ENCODE data around the gene PILRB. TPM values are rescaled to one million over a fixed set of nuclear protein-coding genes. Genes with fewer than 3 reads are reported as not detected.
"Not testable (repeated sequence)": the region's sequence is repeated elsewhere in the genome, so short reads cannot be mapped to it uniquely, and the experiment has no call there.

The PILRB gene
- total and polyA plus RNA-seq, 2 experiments from 2014 or later = 10.7 to 10.8 TPM

DNA sequence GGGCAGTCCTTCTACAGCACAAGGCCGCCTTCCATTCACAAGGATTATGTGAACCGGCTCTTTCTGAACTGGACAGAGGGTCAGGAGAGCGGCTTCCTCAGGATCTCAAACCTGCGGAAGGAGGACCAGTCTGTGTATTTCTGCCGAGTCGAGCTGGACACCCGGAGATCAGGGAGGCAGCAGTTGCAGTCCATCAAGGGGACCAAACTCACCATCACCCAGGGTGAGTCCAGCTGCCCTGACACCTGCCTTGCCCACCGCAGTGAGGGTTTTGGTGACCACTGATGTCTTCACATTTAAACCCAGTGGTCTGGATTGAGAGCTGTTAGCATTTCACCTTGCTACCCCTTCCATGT is 918 bp downstream of the PILRB start:
- Histone ChIP-seq H3K4me2 (ENCODE audit: unreplicated experiment) (no peak overlapping the region), H2AFZ (no peak overlapping the region), H3K4me3 (no peak overlapping the region), H3K9me2 (ENCODE audit: insufficient read depth) (no peaks in the 10 kb centered on the region), H4K20me1 (ENCODE audit: insufficient read depth) (no peaks in the 10 kb centered on the region), H3K9me3 (ENCODE audit: low read depth) (no peaks in the 10 kb centered on the region), H3K4me1 (ENCODE audit: insufficient read depth) (no peaks in the 10 kb centered on the region), H3K27me3 (replicated peaks; ENCODE audit: insufficient read depth) (no peaks in the 10 kb centered on the region), H3K9ac (no peak overlapping the region), H3K27ac (no peak overlapping the region), H3K36me3 (ENCODE audit: low read depth) (peaks cover 30% of the 10 kb centered on the region), H3F3A (ENCODE audit: insufficient read depth) (0 out of 2 replicates have a peak, but pooled peaks cover 5% of the 10 kb centered on the region), H3K79me2 (ENCODE audit: insufficient read depth) (no peaks in the 10 kb centered on the region)
- no peak for DNase-seq
- in situ Hi-C loops (cut with MboI) = no loop called here
- WGBS, 2 experiments (ENCODE audit: low coverage in 1 of 2, low lambda C conversion rate in 2 of 2, missing lambda C conversion rate in 2 of 2) = 90 to 92% methylated on average over 8 of the region's 8 CpGs
- TF ChIP-seq EZH2 (IDR thresholded peaks at IDR 0.05; ENCODE audit: insufficient read depth, poor library complexity, severe bottlenecking) (no peak), EZH2phosphoT487 (IDR thresholded peaks at IDR 0.05; ENCODE audit: insufficient read depth, low read depth) (no peak)

DNA sequence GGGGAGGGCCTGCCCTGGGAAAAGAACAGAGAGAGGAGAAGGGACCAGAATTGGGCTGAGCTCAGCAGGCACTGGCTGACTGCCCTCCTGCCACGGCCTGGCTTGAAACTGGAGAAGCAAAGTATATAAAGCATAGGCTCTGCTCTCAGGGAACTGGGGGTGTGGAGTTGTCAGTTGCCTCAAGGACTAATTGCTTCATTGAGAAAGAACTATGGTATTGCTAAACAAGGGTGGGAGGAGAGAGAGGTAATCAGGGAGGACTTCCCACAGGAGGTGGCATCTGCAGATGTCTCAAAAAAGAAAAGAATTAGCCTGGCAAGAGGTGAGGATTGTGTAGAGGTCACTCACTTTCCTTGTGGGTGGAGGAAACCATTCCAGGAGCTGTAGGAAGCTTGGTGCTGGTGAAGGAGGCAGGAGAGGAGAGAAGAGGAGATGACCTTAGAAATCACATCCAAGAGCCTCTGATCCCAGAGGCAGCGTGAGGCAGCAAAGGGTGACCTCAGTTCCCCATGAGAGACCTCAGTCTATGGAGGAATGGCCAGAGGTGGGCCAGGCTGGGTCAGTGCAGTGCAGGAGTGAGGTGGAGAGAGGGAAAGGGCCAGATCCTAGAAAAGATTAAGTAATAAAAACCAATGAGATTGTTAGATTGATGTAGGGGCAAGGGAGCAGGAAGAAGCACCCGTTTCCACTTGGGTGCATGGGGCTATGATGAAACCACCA is 2.4 kb downstream of the PILRB start:
- no peak overlapping the region for H2AFZ ChIP-seq
- H3K4me1 ChIP-seq (ENCODE audit: insufficient read depth) = no peaks in the 10 kb centered on the region
- no peaks in the 10 kb centered on the region for H3K9me3 ChIP-seq (ENCODE audit: low read depth)
- H3F3A ChIP-seq (ENCODE audit: insufficient read depth) = 0 out of 2 replicates have a peak, but pooled peaks cover 8% of the 10 kb centered on the region
- TF ChIP-seq EZH2 (IDR thresholded peaks at IDR 0.05; ENCODE audit: insufficient read depth, poor library complexity, severe bottlenecking) = no peak
- no peak for TF ChIP-seq EZH2phosphoT487 (IDR thresholded peaks at IDR 0.05; ENCODE audit: insufficient read depth, low read depth)
- no peak overlapping the region for H3K4me2 ChIP-seq (ENCODE audit: unreplicated experiment)
- DNase-seq = no peak
- peaks cover 26% of the 10 kb centered on the region for H3K36me3 ChIP-seq (ENCODE audit: low read depth)
- no peaks in the 10 kb centered on the region for H3K79me2 ChIP-seq (ENCODE audit: insufficient read depth)
- no peaks in the 10 kb centered on the region for H3K27me3 ChIP-seq (replicated peaks; ENCODE audit: insufficient read depth)
- WGBS, 2 experiments (ENCODE audit: low coverage in 1 of 2, low lambda C conversion rate in 2 of 2, missing lambda C conversion rate in 2 of 2) = 97 to 100% methylated on average over 3 of the region's 3 CpGs
- in situ Hi-C loops (cut with MboI) = no loop called here
- H3K9me2 ChIP-seq (ENCODE audit: insufficient read depth) = no peaks in the 10 kb centered on the region
- no peak overlapping the region for H3K4me3 ChIP-seq
- H3K27ac ChIP-seq = no peak overlapping the region
- no peaks in the 10 kb centered on the region for H4K20me1 ChIP-seq (ENCODE audit: insufficient read depth)
- H3K9ac ChIP-seq = no peak overlapping the region

DNA sequence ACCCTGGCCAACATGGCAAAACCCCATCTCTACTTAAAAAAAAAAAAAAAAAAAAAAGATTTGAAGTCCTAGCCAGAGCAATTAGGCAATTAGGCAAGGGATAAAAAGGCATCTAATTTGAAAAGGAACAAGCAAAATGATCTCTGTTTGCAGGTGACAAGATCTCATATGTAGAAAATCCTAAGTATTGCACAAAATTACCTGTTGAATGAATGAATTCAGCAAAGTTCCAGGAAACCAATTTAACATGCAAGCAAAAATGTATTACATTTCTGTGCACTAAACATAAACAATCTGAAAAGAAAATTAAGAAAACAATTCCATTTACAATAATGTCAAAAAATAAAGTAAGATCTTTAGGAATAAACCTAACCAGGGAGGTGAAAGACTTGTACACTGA is 5.2 kb downstream of the PILRB start:
- H3K4me1 ChIP-seq (ENCODE audit: insufficient read depth) = no peaks in the 10 kb centered on the region
- no peaks in the 10 kb centered on the region for H4K20me1 ChIP-seq (ENCODE audit: insufficient read depth)
- no peak overlapping the region for H3K27ac ChIP-seq
- no peak overlapping the region for H3K4me3 ChIP-seq
- no peaks in the 10 kb centered on the region for H3K9me2 ChIP-seq (ENCODE audit: insufficient read depth)
- no peak overlapping the region for H3K9ac ChIP-seq
- in situ Hi-C loops (cut with MboI) = no loop called here
- no peak overlapping the region for H3K4me2 ChIP-seq (ENCODE audit: unreplicated experiment)
- H3K27me3 ChIP-seq (replicated peaks; ENCODE audit: insufficient read depth) = no peaks in the 10 kb centered on the region
- peaks cover 26% of the 10 kb centered on the region for H3K36me3 ChIP-seq (ENCODE audit: low read depth)
- TF ChIP-seq EZH2 (IDR thresholded peaks at IDR 0.05; ENCODE audit: insufficient read depth, poor library complexity, severe bottlenecking) = no peak
- TF ChIP-seq EZH2phosphoT487 (IDR thresholded peaks at IDR 0.05; ENCODE audit: insufficient read depth, low read depth) = no peak
- H3K79me2 ChIP-seq (ENCODE audit: insufficient read depth) = no peaks in the 10 kb centered on the region
- 0 out of 2 replicates have a peak, but pooled peaks cover 9% of the 10 kb centered on the region for H3F3A ChIP-seq (ENCODE audit: insufficient read depth)
- no peak overlapping the region for H2AFZ ChIP-seq
- DNase-seq = no peak
- H3K9me3 ChIP-seq (ENCODE audit: low read depth) = no peaks in the 10 kb centered on the region

DNA sequence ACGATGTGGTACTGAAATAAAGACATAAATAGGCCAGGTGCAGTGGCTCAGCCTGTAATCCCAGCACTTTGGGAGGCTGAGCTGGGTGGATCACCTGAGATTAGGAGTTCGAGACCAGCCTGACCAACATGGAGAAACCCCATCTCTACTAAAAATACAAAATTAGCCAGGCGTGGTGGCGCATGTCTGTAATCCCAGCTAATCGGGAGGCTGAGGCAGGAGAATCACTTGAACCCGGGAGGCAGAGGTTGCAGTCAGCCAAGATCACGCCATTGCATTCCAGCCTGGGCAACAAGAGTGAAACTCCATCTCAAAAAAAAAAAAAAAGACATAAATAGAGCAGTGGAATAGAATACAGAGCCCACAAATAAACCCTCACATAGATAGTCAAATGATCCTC is 5.9 kb downstream of the PILRB start:
- not testable (repeated sequence) for H2AFZ ChIP-seq; H3F3A ChIP-seq (ENCODE audit: insufficient read depth)
- WGBS, 2 experiments (ENCODE audit: low coverage in 1 of 2, low lambda C conversion rate in 2 of 2, missing lambda C conversion rate in 2 of 2) = 86 to 87% methylated on average over 7 of the region's 7 CpGs

DNA sequence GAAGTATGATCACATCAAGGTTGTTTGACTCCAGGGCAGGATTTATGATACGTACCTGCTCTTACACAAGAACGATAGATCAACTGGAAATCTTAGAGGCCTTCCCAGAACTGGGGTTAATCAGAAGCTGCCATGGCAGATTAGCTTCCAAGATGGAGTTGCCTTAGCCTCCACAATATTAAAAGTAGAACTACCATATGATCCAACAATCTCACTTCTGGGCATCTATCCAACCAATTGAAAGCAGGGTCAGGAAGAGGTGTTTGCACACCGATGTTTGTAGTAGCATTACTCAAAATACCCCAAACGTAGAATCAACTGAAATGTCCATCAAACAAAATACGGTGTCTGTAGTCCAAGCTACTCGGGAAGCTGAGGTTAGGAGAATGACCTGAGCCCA is 6.6 kb downstream of the PILRB start:
- 97 to 98% methylated on average over 6 of the region's 6 CpGs for WGBS, 2 experiments (ENCODE audit: low coverage in 1 of 2, low lambda C conversion rate in 2 of 2, missing lambda C conversion rate in 2 of 2)
- H3K4me1 ChIP-seq (ENCODE audit: insufficient read depth) = no peaks in the 10 kb centered on the region
- peaks cover 18% of the 10 kb centered on the region for H3K36me3 ChIP-seq (ENCODE audit: low read depth)
- DNase-seq = no peak
- no peaks in the 10 kb centered on the region for H4K20me1 ChIP-seq (ENCODE audit: insufficient read depth)
- no peak overlapping the region for H3K4me3 ChIP-seq
- TF ChIP-seq EZH2 (IDR thresholded peaks at IDR 0.05; ENCODE audit: insufficient read depth, poor library complexity, severe bottlenecking) (no peak), EZH2phosphoT487 (IDR thresholded peaks at IDR 0.05; ENCODE audit: insufficient read depth, low read depth) (no peak)
- H3K4me2 ChIP-seq (ENCODE audit: unreplicated experiment) = no peak overlapping the region
- 0 out of 2 replicates have a peak, but pooled peaks cover 9% of the 10 kb centered on the region for H3F3A ChIP-seq (ENCODE audit: insufficient read depth)
- H2AFZ ChIP-seq = no peak overlapping the region
- H3K27me3 ChIP-seq (replicated peaks; ENCODE audit: insufficient read depth) = no peaks in the 10 kb centered on the region
- H3K79me2 ChIP-seq (ENCODE audit: insufficient read depth) = no peaks in the 10 kb centered on the region
- no peak overlapping the region for H3K9ac ChIP-seq
- in situ Hi-C loops (cut with MboI) = no loop called here
- H3K9me2 ChIP-seq (ENCODE audit: insufficient read depth) = no peaks in the 10 kb centered on the region
- H3K27ac ChIP-seq = no peak overlapping the region
- no peaks in the 10 kb centered on the region for H3K9me3 ChIP-seq (ENCODE audit: low read depth)

More for the DNA sequence above, 5.9 kb downstream of the PILRB start:
- DNase-seq; H3K4me3 ChIP-seq; H3K9me2 ChIP-seq (ENCODE audit: insufficient read depth); in situ Hi-C loops (cut with MboI); H3K9me3 ChIP-seq (ENCODE audit: low read depth); H3K27ac ChIP-seq; H3K4me1 ChIP-seq (ENCODE audit: insufficient read depth); H4K20me1 ChIP-seq (ENCODE audit: insufficient read depth); H3K79me2 ChIP-seq (ENCODE audit: insufficient read depth); H3K4me2 ChIP-seq (ENCODE audit: unreplicated experiment); H3K9ac ChIP-seq; H3K27me3 ChIP-seq (replicated peaks; ENCODE audit: insufficient read depth): not testable (repeated sequence)
- H3K36me3 ChIP-seq (ENCODE audit: low read depth) = peaks cover 25% of the 10 kb centered on the region

DNA sequence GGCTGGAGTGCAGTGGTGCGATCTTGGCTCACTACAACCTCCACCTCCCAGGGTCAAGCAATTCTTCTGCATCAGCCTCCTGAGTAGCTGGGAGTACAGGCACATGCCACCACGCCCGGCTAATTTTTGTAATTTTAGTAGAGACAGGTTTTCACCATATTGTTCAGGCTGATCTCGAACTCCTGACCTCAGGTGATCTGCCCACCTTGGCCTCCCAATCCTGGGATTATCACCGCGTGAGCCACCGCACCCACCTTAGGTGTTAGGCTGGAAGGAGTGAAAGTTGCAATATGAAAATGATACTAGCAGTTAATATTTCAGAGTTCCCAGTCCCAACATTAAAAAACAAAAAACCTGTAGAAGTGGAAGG is 8.1 kb downstream of the PILRB start:
- WGBS, 2 experiments (ENCODE audit: low coverage in 1 of 2, low lambda C conversion rate in 2 of 2, missing lambda C conversion rate in 2 of 2) = 95 to 99% methylated on average over 7 of the region's 7 CpGs
- H3K36me3 ChIP-seq (ENCODE audit: low read depth) = peaks cover 15% of the 10 kb centered on the region
- H3K4me3 ChIP-seq; H4K20me1 ChIP-seq (ENCODE audit: insufficient read depth); H3K9me3 ChIP-seq (ENCODE audit: low read depth); H3K9ac ChIP-seq; in situ Hi-C loops (cut with MboI); DNase-seq; H3K4me2 ChIP-seq (ENCODE audit: unreplicated experiment); H3F3A ChIP-seq (ENCODE audit: insufficient read depth); H3K9me2 ChIP-seq (ENCODE audit: insufficient read depth); H3K4me1 ChIP-seq (ENCODE audit: insufficient read depth); H3K79me2 ChIP-seq (ENCODE audit: insufficient read depth); H3K27ac ChIP-seq; H3K27me3 ChIP-seq (replicated peaks; ENCODE audit: insufficient read depth); H2AFZ ChIP-seq: not testable (repeated sequence)
